B cell (primary cell): ENCODE results near the gene MROH7. TPM values are rescaled to one million over a fixed set of nuclear protein-coding genes. Genes with fewer than 3 reads are reported as not detected.

Source experiments
- ATAC-seq: fragments of 200-7000 bp; cut with Tn5 transposase; one replicate; pipeline ENCODE4 v1.10.0; 2021; ENCODE audit warnings: low read depth, mild to moderate bottlenecking, moderate number of reproducible peaks, moderate library complexity
- CTCF ChIA-PET: fragments of 350-600 bp; sonication (Branson Sonifier 250); formaldehyde crosslinking; loops from one replicate; lab custom pipeline; 2021; ENCODE audit warnings: antibody characterized with exemption, inconsistent platforms; lab: Charles Lee
- POLR2A ChIA-PET: fragments of 350-600 bp; sonication (Branson Sonifier 250); formaldehyde crosslinking; loops from one replicate; lab custom pipeline; 2021; ENCODE audit warnings: antibody characterized with exemption; lab: Charles Lee
- DNase-seq: peaks from one replicate; pipeline ENCODE4 v3.0.0; 2013
- H2AFZ ChIP-seq: 2 replicates; pipeline ENCODE4 v1.6.1; 2012; ENCODE audit warnings: mild to moderate bottlenecking, low read depth, low read length; ENCODE audit not compliant: insufficient read depth, poor library complexity, severe bottlenecking
- H3K27ac ChIP-seq, 2 donors: 1 replicate in 1 of 2; 2 replicates in 1 of 2; pipeline ENCODE4 v1.5.1; 2012 to 2013; ENCODE audit warnings: low read length in 2 of 2, mild to moderate bottlenecking in 2 of 2, moderate library complexity in 1 of 2
- H3K27me3 ChIP-seq, 4 experiments: fragments of 200-600 bp in 1 of 4; sonication (generic) in 1 of 4; replicated peaks in 1 of 4; 1 replicate in 2 of 4; 2 replicates in 2 of 4; pipeline versions ENCODE4 v1.6.1 to v1.7.0; 2013 to 2016; ENCODE audit warnings: low read length in 3 of 4, mild to moderate bottlenecking in 2 of 4, mixed read lengths in 1 of 4, moderate library complexity in 1 of 4; ENCODE audit not compliant: insufficient read depth in 4 of 4, control insufficient read depth in 3 of 4; ENCODE audit errors: control extremely low read depth in 1 of 4
- H3K36me3 ChIP-seq, 2 experiments: replicated peaks in 1 of 2; 1 replicate in 1 of 2; 2 replicates in 1 of 2; pipeline versions ENCODE4 v1.6.1 to v1.7.1; 2013; ENCODE audit warnings: low read length in 1 of 2; ENCODE audit not compliant: insufficient read depth in 2 of 2, control insufficient read depth in 1 of 2; ENCODE audit errors: control extremely low read depth in 1 of 2, extremely low read depth in 1 of 2
- H3K4me1 ChIP-seq, 2 donors: fragments of 200-600 bp in 1 of 2; sonication (generic) in 1 of 2; 1 replicate in 1 of 2; 2 replicates in 1 of 2; pipeline versions ENCODE4 v1.5.1 to v1.6.1; 2013 to 2017; ENCODE audit warnings: low read length in 2 of 2; ENCODE audit not compliant: control insufficient read depth in 2 of 2, insufficient read depth in 2 of 2
- H3K4me2 ChIP-seq: replicated peaks from 2 replicates; pipeline ENCODE3; 2012; ENCODE audit warnings: mild to moderate bottlenecking, low read depth, low read length; ENCODE audit not compliant: poor library complexity, severe bottlenecking
- H3K4me3 ChIP-seq, 5 experiments: fragments of 200-600 bp in 1 of 5; sonication (generic) in 1 of 5; 1 replicate in 3 of 5; 2 replicates in 2 of 5; pipeline versions ENCODE4 v1.5.1 to v1.7.0; 2011 to 2016; ENCODE audit warnings: low read length in 4 of 5, mild to moderate bottlenecking in 4 of 5, low read depth in 2 of 5, control low read depth in 1 of 5, moderate library complexity in 1 of 5; ENCODE audit not compliant: insufficient read depth in 1 of 5; ENCODE audit errors: control extremely low read depth in 1 of 5, extremely low read depth in 1 of 5
- H3K79me2 ChIP-seq: fragments of 200-600 bp; sonication (generic); one replicate; pipeline ENCODE4 v1.6.0; 2016; ENCODE audit warnings: low read length; ENCODE audit not compliant: control insufficient read depth, insufficient read depth
- H3K9ac ChIP-seq: fragments of 200-600 bp; sonication (generic); 2 replicates; pipeline ENCODE4 v1.6.1; 2017; ENCODE audit warnings: mild to moderate bottlenecking, low read length, moderate library complexity
- H3K9me3 ChIP-seq, 3 donors: one replicate each; pipeline versions ENCODE4 v1.6.1 to v1.7.1; 2013; ENCODE audit warnings: low read length in 2 of 3; ENCODE audit not compliant: control insufficient read depth in 2 of 3, insufficient read depth in 1 of 3; ENCODE audit errors: control extremely low read depth in 1 of 3
- H4K20me1 ChIP-seq: 2 replicates; pipeline ENCODE4 v1.6.0; 2012; ENCODE audit warnings: mild to moderate bottlenecking, low read length; ENCODE audit not compliant: insufficient read depth, control insufficient read depth, poor library complexity, severe bottlenecking
- H3K27ac Mint-ChIP-seq: one replicate; pipeline ENCODE4 v1.8.0; 2021; ENCODE audit warnings: mixed read lengths
- H3K27me3 Mint-ChIP-seq: one replicate; pipeline ENCODE4 v1.8.0; 2021; ENCODE audit warnings: mixed read lengths
- H3K4me1 Mint-ChIP-seq: one replicate; pipeline ENCODE4 v1.8.0; 2021; ENCODE audit warnings: mixed read lengths
- H3K4me3 Mint-ChIP-seq: one replicate; pipeline ENCODE4 v1.8.0; 2021; ENCODE audit warnings: mixed read lengths
- H3K9me3 Mint-ChIP-seq: one replicate; pipeline ENCODE4 v1.8.0; 2022; ENCODE audit warnings: mixed read lengths; ENCODE audit not compliant: insufficient read depth
- EZH2 ChIP-seq: IDR thresholded peaks from 2 replicates; pipeline ENCODE4 v1.6.1; 2012; ENCODE audit warnings: borderline replicate concordance, low read depth, mild to moderate bottlenecking, moderate library complexity, low read length; ENCODE audit not compliant: insufficient read depth, poor library complexity, severe bottlenecking
- WGBS: methylation state at CpG from one replicate; pipeline ENCODE4 v1.1.5; 2013; ENCODE audit warnings: missing lambda C conversion rate; ENCODE audit not compliant: insufficient coverage; 5-methylcytosine and 5-hydroxymethylcytosine counted together
- intact Hi-C: fragments of 100-400 bp; cut with micrococcal nuclease; formaldehyde crosslinking; loops from one replicate; pipeline ENCODE4 v1.10.0; 2022
- polyA plus RNA-seq: library from polyadenylated mRNA; depleted of rRNA; stranded (reverse); fragments of >200 nt; gene quantifications from 2 replicates; pipeline ENCODE4 v1.2.3, GENCODE V29; 2012
- total RNA-seq, 2 donors: library from RNA; stranded (reverse); fragments of 120-200 nt in 1 of 2; gene quantifications; 1 replicate in 1 of 2; 2 replicates in 1 of 2; pipeline versions ENCODE4 v1.2.3 to v1.2.4, GENCODE V29; 2013 to 2022
- TF ChIP-seq, protein P1 (sequence below): fragments of 200-600 bp; IDR thresholded peaks from one replicate; pipeline ENCODE4 v1.8.0; 2022; ENCODE audit warnings: antibody characterized with exemption, mild to moderate bottlenecking

MROH7 gene
- total and polyA plus RNA-seq, 2 donors (not counting 1 experiment from before 2014, with no cell fraction given) = not detected

GRCh38 chr1:54751426-54751825 is 109.8 kb downstream of the MROH7 start:
- H3K36me3 ChIP-seq = no peaks in the 10 kb centered on the region
- H3K4me2 ChIP-seq = no peak overlapping the region
- Mint-ChIP-seq H3K9me3 (no peaks in the 10 kb centered on the region), H3K27ac (no peak overlapping the region), H3K27me3 (peaks cover 3% of the 10 kb centered on the region), H3K4me3 (no peak overlapping the region), H3K4me1 (no peaks in the 10 kb centered on the region)
- H3K27ac ChIP-seq = no peak overlapping the region
- TF ChIP-seq EZH2 = no peak
- TF ChIP-seq, protein P1, sequence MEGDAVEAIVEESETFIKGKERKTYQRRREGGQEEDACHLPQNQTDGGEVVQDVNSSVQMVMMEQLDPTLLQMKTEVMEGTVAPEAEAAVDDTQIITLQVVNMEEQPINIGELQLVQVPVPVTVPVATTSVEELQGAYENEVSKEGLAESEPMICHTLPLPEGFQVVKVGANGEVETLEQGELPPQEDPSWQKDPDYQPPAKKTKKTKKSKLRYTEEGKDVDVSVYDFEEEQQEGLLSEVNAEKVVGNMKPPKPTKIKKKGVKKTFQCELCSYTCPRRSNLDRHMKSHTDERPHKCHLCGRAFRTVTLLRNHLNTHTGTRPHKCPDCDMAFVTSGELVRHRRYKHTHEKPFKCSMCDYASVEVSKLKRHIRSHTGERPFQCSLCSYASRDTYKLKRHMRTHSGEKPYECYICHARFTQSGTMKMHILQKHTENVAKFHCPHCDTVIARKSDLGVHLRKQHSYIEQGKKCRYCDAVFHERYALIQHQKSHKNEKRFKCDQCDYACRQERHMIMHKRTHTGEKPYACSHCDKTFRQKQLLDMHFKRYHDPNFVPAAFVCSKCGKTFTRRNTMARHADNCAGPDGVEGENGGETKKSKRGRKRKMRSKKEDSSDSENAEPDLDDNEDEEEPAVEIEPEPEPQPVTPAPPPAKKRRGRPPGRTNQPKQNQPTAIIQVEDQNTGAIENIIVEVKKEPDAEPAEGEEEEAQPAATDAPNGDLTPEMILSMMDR = no peak
- no peaks in the 10 kb centered on the region for H3K4me1 ChIP-seq
- H4K20me1 ChIP-seq = no peaks in the 10 kb centered on the region
- CTCF ChIA-PET = interaction anchor here (0.9 kb wide), 1 partner anchor 89 kb away, joined by 3 read pairs; no protein-coding TSS in a partner anchor
- DNase-seq (no peak), ATAC-seq (no peak)
- H3K79me2 ChIP-seq = no peaks in the 10 kb centered on the region
- H3K9ac ChIP-seq = no peak overlapping the region
- H3K4me3 ChIP-seq = no peak overlapping the region
- POLR2A ChIA-PET = no interaction called here
- no peak overlapping the region for H2AFZ ChIP-seq
- no peaks in the 10 kb centered on the region for H3K27me3 ChIP-seq
- intact Hi-C loops = no loop called here
- 75% methylated on average over 2 of the region's 4 CpGs for WGBS
- H3K9me3 ChIP-seq = no peaks in the 10 kb centered on the region

GRCh38 chr1:54754045-54754444 is 112.5 kb downstream of the MROH7 start:
- Histone ChIP-seq H3K4me1 (no peaks in the 10 kb centered on the region), H3K27me3 (no peaks in the 10 kb centered on the region), H3K4me2 (no peak overlapping the region), H4K20me1 (no peaks in the 10 kb centered on the region), H3K79me2 (no peaks in the 10 kb centered on the region), H3K9ac (no peak overlapping the region), H2AFZ (no peak overlapping the region), H3K9me3 (no peaks in the 10 kb centered on the region), H3K27ac (no peak overlapping the region), H3K4me3 (no peak overlapping the region), H3K36me3 (peaks cover 0 to 6% of the 10 kb centered on the region in 2 experiments)
- Mint-ChIP-seq H3K27me3 (peaks cover 3% of the 10 kb centered on the region), H3K4me1 (no peaks in the 10 kb centered on the region), H3K27ac (no peak overlapping the region), H3K9me3 (no peaks in the 10 kb centered on the region), H3K4me3 (no peak overlapping the region)
- ATAC-seq = no peak
- WGBS = 94% methylated on average over 22 of the region's 22 CpGs
- CTCF ChIA-PET = no interaction called here
- intact Hi-C loops = no loop called here
- TF ChIP-seq, protein P1 = no peak
- no peak for TF ChIP-seq EZH2
- DNase-seq = no peak
- POLR2A ChIA-PET = no interaction called here
